Measurements from ENCODE around the gene NPTN.

- no peak for TF ChIP-seq CTCF (optimal IDR thresholded peaks at IDR 0.05 in 1 of 3, IDR thresholded peaks at IDR 0.05 in 1 of 3, conservative IDR thresholded peaks at IDR 0.05 in 1 of 3; ENCODE audit: extremely low read depth in 1 of 3, insufficient read depth in 2 of 3, low read length in 3 of 3)
- no peak for TF ChIP-seq EZH2 (IDR thresholded peaks at IDR 0.05; ENCODE audit: low read length)
Observed at GRCh38 chr15:73678498-73678897, 45.3 kb upstream of the NPTN start.

Measured in keratinocyte (primary cell).